Large intestine (tissue), 3 donors: ENCODE measurements around the gene USP12. TPM values are rescaled to one million over a fixed set of nuclear protein-coding genes. Genes with fewer than 3 reads are reported as not detected.
"Not testable (repeated sequence)": the region's sequence is repeated elsewhere in the genome, so short reads cannot be mapped to it uniquely, and the experiment has no call there.

ENCODE experiments used
- DNase-seq, 2 donors: peaks; one replicate each; pipeline versions ENCODE4 v3.0.0 to v3.0.0-alpha.2; 2013
- H3K27ac ChIP-seq: one replicate; pipeline ENCODE4 v1.5.1; 2013; ENCODE audit warnings: low read length
- H3K27me3 ChIP-seq: 2 replicates; pipeline ENCODE4 v1.6.1; 2013; ENCODE audit warnings: low read length; ENCODE audit not compliant: control insufficient read depth, insufficient read depth
- H3K36me3 ChIP-seq: 2 replicates; pipeline ENCODE4 v1.6.1; 2013; ENCODE audit warnings: low read length; ENCODE audit not compliant: control insufficient read depth, insufficient read depth
- H3K4me1 ChIP-seq: one replicate; pipeline ENCODE4 v1.6.1; 2013; ENCODE audit warnings: low read length; ENCODE audit not compliant: control insufficient read depth, insufficient read depth
- H3K4me3 ChIP-seq: one replicate; pipeline ENCODE4 v1.5.1; 2013; ENCODE audit warnings: low read length
- H3K9me3 ChIP-seq: one replicate; pipeline ENCODE4 v1.6.1; 2013; ENCODE audit warnings: mild to moderate bottlenecking, low read depth, low read length, moderate library complexity; ENCODE audit not compliant: control insufficient read depth
- WGBS: methylation state at CpG from one replicate; pipeline ENCODE4 v1.1.5; 2013; ENCODE audit warnings: low lambda C conversion rate; ENCODE audit not compliant: insufficient coverage; 5-methylcytosine and 5-hydroxymethylcytosine counted together
- polyA plus RNA-seq: library from polyadenylated mRNA; unstranded; fragments of 120-200 nt; gene quantifications from one replicate; pipeline ENCODE4 v1.2.1, GENCODE V29; 2013

USP12 gene
- polyA plus RNA-seq, 1 donor = 52.7 TPM

GRCh38 chr13:27203186-27203585 lies 31.6 kb upstream of the USP12 start:
- no peaks in the 10 kb centered on the region for H3K27me3 ChIP-seq
- no CpG with 5 or more reads among the region's 4 CpGs for WGBS
- H3K9me3 ChIP-seq = no peaks in the 10 kb centered on the region
- DNase-seq = no peak
- H3K4me1 ChIP-seq = peaks cover 23% of the 10 kb centered on the region
- H3K27ac ChIP-seq = no peak overlapping the region
- H3K4me3 ChIP-seq = no peak overlapping the region
- no peaks in the 10 kb centered on the region for H3K36me3 ChIP-seq

GRCh38 chr13:27201661-27202060 lies 30.1 kb upstream of the USP12 start:
- Histone ChIP-seq H3K27me3 (no peaks in the 10 kb centered on the region), H3K27ac (peak overlapping the region; percentile 70), H3K9me3 (no peaks in the 10 kb centered on the region), H3K4me1 (peaks cover 23% of the 10 kb centered on the region), H3K36me3 (no peaks in the 10 kb centered on the region), H3K4me3 (no peak overlapping the region)
- DNase-seq = no peak
- no CpG with 5 or more reads among the region's 1 CpG for WGBS

- H3K4me3 ChIP-seq = no peak overlapping the region
- peak; percentile 31 to 62 for DNase-seq
- peak overlapping the region; percentile 70 for H3K27ac ChIP-seq
- H3K9me3 ChIP-seq = no peaks in the 10 kb centered on the region
- H3K27me3 ChIP-seq = no peaks in the 10 kb centered on the region
- WGBS = no CpG with 5 or more reads among the region's 1 CpG
- H3K4me1 ChIP-seq = peaks cover 23% of the 10 kb centered on the region
- no peaks in the 10 kb centered on the region for H3K36me3 ChIP-seq
Observed at GRCh38 chr13:27200413-27201070, 28.9 kb upstream of the USP12 start.

- H3K4me3 ChIP-seq = no peak overlapping the region
- peak overlapping the region; percentile 70 for H3K27ac ChIP-seq
- no peaks in the 10 kb centered on the region for H3K36me3 ChIP-seq
- no peaks in the 10 kb centered on the region for H3K27me3 ChIP-seq
- DNase-seq = no peak
- H3K4me1 ChIP-seq = peaks cover 26% of the 10 kb centered on the region
- no CpG with 5 or more reads among the region's 2 CpGs for WGBS
- H3K9me3 ChIP-seq = no peaks in the 10 kb centered on the region
Observed at GRCh38 chr13:27199696-27200095, 28.1 kb upstream of the USP12 start.

GRCh38 chr13:27199211-27199610 lies 27.6 kb upstream of the USP12 start:
- H3K27ac ChIP-seq = peak overlapping the region; percentile 70
- H3K36me3 ChIP-seq = no peaks in the 10 kb centered on the region
- no peaks in the 10 kb centered on the region for H3K9me3 ChIP-seq
- no CpG with 5 or more reads among the region's 3 CpGs for WGBS
- no peaks in the 10 kb centered on the region for H3K27me3 ChIP-seq
- DNase-seq = peak; percentile 18 to 64
- H3K4me1 ChIP-seq = peaks cover 26% of the 10 kb centered on the region
- no peak overlapping the region for H3K4me3 ChIP-seq

DNA sequence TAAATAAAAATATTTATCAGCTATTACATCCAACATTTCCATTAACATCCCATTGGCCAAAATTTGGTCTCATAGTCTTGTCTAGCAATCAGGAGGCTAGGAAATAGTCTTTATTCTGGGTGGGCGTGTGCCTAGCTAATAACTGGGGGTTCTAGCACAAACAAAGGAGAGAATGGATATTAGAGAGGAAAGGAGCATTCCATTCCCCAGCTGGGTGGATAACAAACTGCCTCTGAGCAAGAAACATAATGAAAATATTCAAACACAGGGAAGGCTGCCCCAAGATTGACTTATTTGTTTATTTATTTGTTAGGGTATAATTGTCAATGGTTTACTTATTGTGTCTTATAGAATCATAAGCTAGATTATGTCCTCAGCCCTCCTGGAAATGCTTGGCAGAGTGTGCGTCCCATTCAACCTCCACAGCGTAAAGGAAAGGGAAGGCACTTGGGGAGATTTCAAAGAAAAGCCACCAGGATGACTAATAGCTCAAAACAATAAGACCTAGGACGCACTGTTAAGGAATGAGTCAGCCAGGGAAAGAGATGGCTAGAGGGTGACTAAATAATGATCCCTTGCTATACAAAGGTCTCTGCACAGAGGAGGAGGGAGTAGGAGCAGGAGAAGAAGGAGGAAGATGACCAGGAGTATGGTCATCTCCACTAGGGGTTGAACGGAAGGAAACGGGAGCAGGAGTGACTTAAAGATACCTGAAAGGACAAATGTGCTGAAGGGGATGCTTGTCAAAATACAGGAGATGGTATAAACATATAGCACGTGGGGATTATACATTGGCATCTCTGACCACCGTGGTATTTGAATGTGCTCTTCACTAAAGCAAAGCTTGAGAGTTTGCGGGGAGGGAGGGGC lies 23.5 kb upstream of the USP12 start:
- Histone ChIP-seq H3K27ac (no peak overlapping the region), H3K9me3 (no peaks in the 10 kb centered on the region), H3K27me3 (no peaks in the 10 kb centered on the region), H3K4me1 (peaks cover 12% of the 10 kb centered on the region), H3K4me3 (no peak overlapping the region), H3K36me3 (no peaks in the 10 kb centered on the region)
- WGBS = 70% methylated on average over 2 of the region's 9 CpGs
- DNase-seq = peak in 1 of 2 donors; percentile 40

DNA sequence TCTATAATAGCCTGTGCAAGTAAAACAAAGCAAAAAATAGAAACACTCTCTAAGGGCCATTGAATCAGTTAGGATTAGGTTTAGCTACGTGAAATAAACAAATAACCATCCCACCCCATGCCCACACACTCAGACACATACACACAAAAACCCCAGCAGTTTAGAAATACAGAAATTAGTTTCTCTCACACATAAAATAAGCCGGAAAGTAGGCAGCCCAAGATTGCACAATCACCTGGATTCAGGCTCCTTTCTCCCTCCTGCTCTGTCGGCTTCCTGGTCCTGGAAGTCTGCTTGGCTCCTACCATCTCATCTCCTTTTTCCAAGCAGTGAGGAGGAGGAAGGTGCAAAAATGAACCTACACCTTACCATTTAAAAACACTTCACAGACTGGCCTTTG lies 22.6 kb upstream of the USP12 start:
- Histone ChIP-seq H3K4me3 (no peak overlapping the region), H3K4me1 (peaks cover 3% of the 10 kb centered on the region), H3K27me3 (no peaks in the 10 kb centered on the region), H3K9me3 (no peaks in the 10 kb centered on the region), H3K27ac (no peak overlapping the region), H3K36me3 (no peaks in the 10 kb centered on the region)
- no peak for DNase-seq
- 83% methylated on average over 1 of the region's 3 CpGs for WGBS

- Histone ChIP-seq H3K36me3 (no peaks in the 10 kb centered on the region), H3K9me3 (no peaks in the 10 kb centered on the region), H3K27ac (no peak overlapping the region), H3K27me3 (no peaks in the 10 kb centered on the region), H3K4me1 (peaks cover 5% of the 10 kb centered on the region), H3K4me3 (no peak overlapping the region)
- DNase-seq = no peak
- WGBS = no CpG with 5 or more reads among the region's 10 CpGs
Observed at GRCh38 chr13:27193496-27193895, 21.9 kb upstream of the USP12 start.

GRCh38 chr13:27192973-27193372 lies 21.4 kb upstream of the USP12 start:
- Histone ChIP-seq H3K9me3 (no peaks in the 10 kb centered on the region), H3K4me1 (peaks cover 6% of the 10 kb centered on the region), H3K36me3 (no peaks in the 10 kb centered on the region), H3K4me3 (no peak overlapping the region), H3K27ac (no peak overlapping the region), H3K27me3 (no peaks in the 10 kb centered on the region)
- WGBS = no CpG with 5 or more reads among the region's 1 CpG
- no peak for DNase-seq

GRCh38 chr13:27192367-27192766 lies 20.8 kb upstream of the USP12 start:
- H3K27me3 ChIP-seq, H3K4me3 ChIP-seq, H3K27ac ChIP-seq, H3K9me3 ChIP-seq, H3K4me1 ChIP-seq, H3K36me3 ChIP-seq, DNase-seq: not testable (repeated sequence)
- WGBS = 40% methylated on average over 1 of the region's 1 CpG
